Glomerular visceral epithelial cell (primary cell): ENCODE results near the gene NEDD8.

Experiments used
- DNase-seq: peaks from one replicate; pipeline ENCODE4 v3.0.0-alpha.2; 2016; ENCODE audit errors: extremely low spot score

The NEDD8 gene

GRCh38 chr14:24232121-24232644, at the start of gene NEDD8:
TSS of gene NEDD8 (minus strand) at chr14:24232367. CDS start at chr14:24232267, 100 bp downstream.
- DNase-seq, result peak; percentile 90

- no peak for DNase-seq
These were observed 49.5 kb upstream of the NEDD8 start for GRCh38 chr14:24281636-24282035.

DNA sequence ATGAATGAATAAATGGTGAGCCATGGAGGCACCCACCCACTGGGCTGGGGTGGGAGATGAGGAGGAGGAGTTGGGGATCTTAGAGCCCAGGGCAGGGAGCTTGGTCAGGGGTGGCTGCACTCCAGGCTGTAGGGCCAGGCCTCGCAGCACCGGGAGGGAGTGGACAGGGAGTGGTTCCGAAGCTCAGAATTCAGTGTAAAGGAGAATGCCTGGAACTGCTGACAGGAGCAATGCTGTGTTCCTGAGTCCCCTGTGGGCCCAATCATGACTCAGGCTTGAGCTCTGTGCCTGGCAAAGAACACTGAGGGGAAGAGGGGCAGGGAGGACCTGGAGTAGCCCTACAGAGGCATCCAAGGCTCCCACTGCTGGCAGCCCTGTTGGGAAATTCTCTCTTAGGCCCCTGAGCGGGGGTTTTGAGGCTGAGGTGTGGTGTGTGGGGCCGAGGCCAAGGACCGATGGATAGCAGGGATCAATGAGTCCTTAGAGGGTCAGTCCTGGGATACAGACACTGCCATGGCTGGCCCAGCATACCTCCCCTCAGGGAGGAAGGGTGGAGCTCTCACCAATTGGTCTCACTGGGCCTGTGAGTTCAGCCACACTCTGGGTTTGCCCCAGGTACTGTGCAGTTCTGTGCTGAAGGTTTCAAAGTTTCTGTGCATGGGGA, 48.8 kb upstream of the NEDD8 start:
- no peak for DNase-seq

- DNase-seq, result peak; percentile 39
These were observed 47.4 kb upstream of the NEDD8 start for GRCh38 chr14:24279301-24280186.

- DNase-seq, result no peak
These were observed 46.3 kb upstream of the NEDD8 start for GRCh38 chr14:24278424-24278823.

DNA sequence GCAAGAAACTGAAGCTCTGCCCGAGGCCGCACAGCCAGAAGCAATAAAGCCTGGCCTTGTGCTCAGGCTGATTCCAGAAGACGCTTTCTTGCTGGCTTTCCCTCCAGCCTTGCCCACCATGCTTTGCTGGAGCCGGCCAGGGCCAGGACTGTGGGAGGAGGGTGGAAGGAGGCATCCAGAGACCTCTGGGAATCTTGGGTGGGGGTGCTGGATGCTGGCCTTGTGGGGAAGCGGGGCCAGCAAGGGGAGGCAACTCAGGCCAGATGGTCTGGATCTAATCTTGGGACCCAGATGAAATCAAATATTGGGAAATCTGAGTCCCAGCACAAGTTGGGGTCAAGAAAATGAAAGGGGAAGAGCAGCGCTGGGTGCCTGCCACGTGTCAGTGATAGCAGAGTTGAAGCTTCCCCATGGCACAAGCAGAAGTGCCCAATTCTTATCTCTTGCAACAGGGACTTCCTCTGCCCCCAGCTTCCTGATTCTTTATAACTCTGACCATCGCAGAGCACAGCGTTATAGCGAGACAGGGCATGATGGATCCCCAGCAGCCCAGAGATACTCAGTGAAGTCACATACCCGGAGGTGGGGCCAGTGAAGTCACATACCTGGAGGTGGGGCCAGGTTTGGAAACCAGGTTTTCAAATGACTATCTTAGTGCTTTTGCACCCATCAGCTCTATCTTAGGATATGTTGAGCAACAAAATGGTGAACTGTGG, 45.6 kb upstream of the NEDD8 start:
- no peak for DNase-seq

GRCh38 chr14:24277071-24277470, 44.9 kb upstream of the NEDD8 start:
- no peak for DNase-seq

DNA sequence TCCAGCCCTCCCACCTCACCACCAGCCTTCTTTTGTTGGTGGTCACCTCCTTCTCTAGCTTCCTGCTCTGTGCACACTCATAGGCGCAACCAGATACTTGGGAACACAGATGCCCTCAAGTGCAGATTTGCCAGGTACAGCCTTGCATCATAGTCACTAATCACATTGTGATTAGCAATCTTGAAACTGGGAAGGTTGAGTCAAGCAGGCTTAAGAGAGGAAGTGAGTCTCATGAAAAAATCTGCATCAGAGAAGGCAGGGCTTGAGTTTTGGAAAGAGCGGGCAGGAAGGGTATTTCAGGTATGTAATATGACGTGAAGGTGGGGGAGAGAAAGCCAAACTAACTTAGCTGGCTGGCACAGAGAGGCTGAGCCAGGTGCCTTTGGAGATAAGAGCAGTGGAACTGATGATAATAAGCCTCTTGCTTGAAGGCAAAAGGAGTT, 42.0 kb upstream of the NEDD8 start:
- no peak for DNase-seq

GRCh38 chr14:24273422-24273998, 41.3 kb upstream of the NEDD8 start:
- DNase-seq, result no peak

DNA sequence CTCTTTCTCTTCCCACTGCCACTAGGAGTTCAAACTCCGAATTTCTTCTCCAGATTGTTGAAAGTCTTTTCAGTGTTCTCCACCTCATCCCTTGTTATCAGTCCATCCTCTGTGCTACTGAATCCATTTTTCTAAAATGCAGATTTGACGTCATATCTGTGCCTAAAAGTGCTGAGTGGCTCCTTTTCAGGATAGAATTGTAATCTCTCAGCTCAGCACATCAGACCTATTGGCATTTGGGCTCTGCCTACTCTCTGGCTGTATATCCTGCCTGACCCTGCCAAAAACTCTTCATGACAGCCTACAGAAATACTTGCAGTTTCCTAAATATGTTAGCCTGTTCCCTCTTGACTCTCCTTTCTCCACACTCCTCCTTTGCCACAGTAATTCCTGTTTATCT, 40.3 kb upstream of the NEDD8 start:
- no peak for DNase-seq

GRCh38 chr14:24271834-24272263, 39.7 kb upstream of the NEDD8 start:
- DNase-seq, result no peak

- peak; percentile 87 for DNase-seq
These were observed 39.1 kb upstream of the NEDD8 start, which contains the start of gene RABGGTA for GRCh38 chr14:24271134-24271833. TSS of gene RABGGTA (minus strand) at chr14:24271597. CDS start at chr14:24271115, 482 bp downstream.

DNA sequence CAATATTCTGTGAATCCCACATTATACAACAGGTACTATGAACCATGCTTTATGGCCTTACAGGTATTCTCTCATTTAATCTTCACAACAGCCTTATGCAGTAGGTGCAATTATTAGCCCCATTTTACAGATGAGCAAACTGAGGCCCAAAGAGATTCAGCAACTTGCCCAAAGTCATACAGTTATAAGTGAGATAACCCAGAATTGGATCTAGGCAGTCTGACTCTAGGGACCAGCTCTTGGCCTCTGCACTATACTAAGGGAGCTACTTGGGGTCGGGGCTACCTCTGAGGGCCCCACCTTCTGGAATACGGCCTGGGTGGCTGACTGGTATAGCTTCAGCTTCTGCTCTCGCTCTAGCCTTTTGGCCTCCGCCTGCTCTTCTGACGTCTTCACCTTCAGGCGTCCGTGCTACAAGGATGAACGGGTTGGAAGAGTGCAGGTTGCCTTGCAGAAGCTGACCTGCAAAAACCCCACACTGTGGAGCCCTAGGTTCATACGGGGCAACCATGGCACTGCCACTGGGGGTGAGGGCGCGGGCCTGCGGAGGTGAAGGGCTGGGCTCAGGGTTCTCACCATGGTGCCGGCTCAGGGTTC, 38.5 kb upstream of the NEDD8 start:
- DNase-seq, result no peak

DNA sequence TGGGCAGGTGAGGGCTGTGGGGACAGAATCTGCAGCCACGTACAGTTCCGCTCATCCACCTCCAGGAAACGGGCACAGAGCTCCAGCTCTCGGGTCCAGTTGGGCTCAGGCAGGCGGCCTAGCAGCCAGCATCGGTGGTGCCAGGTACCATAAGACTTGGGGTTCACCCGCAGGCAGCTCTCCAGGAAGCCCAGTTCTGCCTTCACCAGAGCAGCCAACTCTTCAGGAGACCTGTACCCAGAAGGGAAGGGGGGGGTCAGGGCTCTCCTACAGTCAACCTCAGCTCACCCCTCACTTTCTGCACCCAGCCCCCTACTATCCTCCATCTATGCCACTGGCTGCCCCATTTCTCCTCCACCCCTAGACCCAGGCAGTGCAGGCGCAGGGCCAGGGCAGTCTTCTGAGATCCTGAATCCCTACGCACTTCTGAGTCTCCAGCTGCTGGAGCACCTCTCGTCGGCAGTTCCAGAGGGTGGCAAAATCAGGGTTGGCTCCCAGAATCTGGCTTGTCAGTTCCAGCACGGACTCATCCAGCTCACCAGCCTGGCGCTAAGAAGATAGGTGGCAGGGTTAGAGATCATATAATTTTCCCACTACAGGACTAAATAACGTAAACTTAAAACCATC, 37.9 kb upstream of the NEDD8 start:
- no peak for DNase-seq

GRCh38 chr14:24269368-24269767, 37.2 kb upstream of the NEDD8 start:
- DNase-seq, result no peak

DNA sequence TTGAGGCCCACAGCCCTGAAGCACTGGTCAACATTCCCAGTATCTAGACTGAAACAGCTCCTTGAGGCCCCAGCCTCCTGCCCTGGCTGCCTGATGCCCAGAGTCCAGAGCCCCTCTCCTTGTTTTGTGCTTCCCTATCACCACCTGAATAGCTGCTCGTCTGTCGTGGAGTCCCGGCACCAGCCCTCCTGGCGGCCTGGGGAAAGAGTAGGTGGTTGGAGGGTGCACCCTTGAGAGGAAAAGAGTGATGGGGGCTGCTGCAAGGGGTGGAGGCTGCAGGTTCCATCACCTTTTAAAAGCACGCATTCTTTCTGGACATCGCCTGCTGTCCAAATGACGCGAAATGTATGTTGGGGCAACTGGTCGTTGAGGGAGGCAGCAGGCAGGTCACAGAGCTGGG, 36.1 kb upstream of the NEDD8 start:
- DNase-seq, result no peak

DNA sequence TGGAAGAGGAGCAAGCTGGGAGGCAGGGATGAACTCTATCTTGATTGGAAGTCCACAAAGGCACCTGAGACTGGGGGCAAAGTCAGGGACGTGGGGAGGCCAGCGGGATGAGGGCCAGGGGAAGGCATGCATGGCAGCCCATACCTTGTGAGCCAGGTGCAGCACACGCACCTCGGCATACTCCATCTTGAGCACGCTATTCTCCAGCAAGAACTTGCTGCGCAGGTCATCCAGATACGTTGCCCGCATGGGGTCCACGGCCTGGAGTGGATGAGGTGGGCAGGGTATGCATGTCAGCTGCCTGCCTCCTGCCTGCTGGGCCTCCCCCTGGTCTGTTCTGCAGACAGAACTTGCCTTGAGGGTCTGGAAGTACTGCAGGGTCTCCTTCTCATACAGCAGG, 35.3 kb upstream of the NEDD8 start:
- DNase-seq, result no peak

- no peak for DNase-seq
These were observed 34.4 kb upstream of the NEDD8 start for GRCh38 chr14:24266344-24267244.

GRCh38 chr14:24264298-24264697, 32.1 kb upstream of the NEDD8 start:
- no peak for DNase-seq
